GM12878 (cell line): Measurements from ENCODE around the gene CIB4.

Source experiments
- MXI1 ChIP-seq: fragments of 150-350 bp; IDR thresholded peaks from 2 replicates; pipeline ENCODE4 v1.6.1; 2011; ENCODE audit warnings: low read depth, mild to moderate bottlenecking, inconsistent platforms, low read length, improper control_type of control experiment
- NR2F1 ChIP-seq: fragments of 450-650 bp; conservative IDR thresholded peaks from 2 replicates; pipeline ENCODE4 v1.6.1; 2017; ENCODE audit warnings: mild to moderate bottlenecking
- YY1 ChIP-seq: IDR thresholded peaks from 2 replicates; pipeline ENCODE4 v1.6.1; 2011; ENCODE audit warnings: low read depth, mild to moderate bottlenecking, low read length
- ZSCAN29 ChIP-seq: fragments of 450-650 bp; IDR thresholded peaks from 2 replicates; pipeline ENCODE4 v1.6.1; 2017; ENCODE audit warnings: mild to moderate bottlenecking, moderate library complexity
- TF ChIP-seq, protein P1 (sequence below), 3 experiments: IDR thresholded peaks in 2 of 3; conservative IDR thresholded peaks in 1 of 3; 2 replicates each; pipeline ENCODE4 v1.5.1; 2011; ENCODE audit warnings: low read depth in 3 of 3, low read length in 3 of 3, mild to moderate bottlenecking in 3 of 3, control low read depth in 2 of 3, moderate library complexity in 2 of 3, inconsistent platforms in 1 of 3, mixed read lengths in 1 of 3; ENCODE audit not compliant: control insufficient read depth in 2 of 3, insufficient read depth in 1 of 3; ENCODE audit errors: extremely low read depth in 1 of 3

DNA sequence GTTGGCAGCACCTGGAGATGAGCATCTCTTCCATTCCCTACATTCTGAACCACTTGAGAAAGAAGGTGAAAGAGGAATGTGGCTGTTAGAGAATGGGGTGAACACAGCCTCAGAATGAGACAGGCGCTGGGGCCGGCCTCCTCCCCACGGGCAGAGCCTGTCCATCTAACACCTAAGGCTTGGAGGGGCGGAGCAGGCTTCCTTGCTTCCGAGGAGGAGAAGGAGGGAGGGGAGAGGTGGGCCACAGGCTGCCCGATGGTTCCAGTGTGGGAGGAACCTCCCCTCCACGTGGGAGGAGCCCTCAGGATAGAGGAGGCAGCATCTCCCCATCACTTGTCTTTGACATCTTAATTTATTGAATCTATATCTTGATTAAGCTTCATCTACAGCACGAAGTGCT, 68.6 kb downstream of the CIB4 start:
- TF ChIP-seq, protein P1, sequence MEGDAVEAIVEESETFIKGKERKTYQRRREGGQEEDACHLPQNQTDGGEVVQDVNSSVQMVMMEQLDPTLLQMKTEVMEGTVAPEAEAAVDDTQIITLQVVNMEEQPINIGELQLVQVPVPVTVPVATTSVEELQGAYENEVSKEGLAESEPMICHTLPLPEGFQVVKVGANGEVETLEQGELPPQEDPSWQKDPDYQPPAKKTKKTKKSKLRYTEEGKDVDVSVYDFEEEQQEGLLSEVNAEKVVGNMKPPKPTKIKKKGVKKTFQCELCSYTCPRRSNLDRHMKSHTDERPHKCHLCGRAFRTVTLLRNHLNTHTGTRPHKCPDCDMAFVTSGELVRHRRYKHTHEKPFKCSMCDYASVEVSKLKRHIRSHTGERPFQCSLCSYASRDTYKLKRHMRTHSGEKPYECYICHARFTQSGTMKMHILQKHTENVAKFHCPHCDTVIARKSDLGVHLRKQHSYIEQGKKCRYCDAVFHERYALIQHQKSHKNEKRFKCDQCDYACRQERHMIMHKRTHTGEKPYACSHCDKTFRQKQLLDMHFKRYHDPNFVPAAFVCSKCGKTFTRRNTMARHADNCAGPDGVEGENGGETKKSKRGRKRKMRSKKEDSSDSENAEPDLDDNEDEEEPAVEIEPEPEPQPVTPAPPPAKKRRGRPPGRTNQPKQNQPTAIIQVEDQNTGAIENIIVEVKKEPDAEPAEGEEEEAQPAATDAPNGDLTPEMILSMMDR (IDR thresholded peaks at IDR 0.05 in 2 of 3, conservative IDR thresholded peaks at IDR 0.05 in 1 of 3; ENCODE audit: control insufficient read depth in 2 of 3, extremely low read depth in 1 of 3, insufficient read depth in 1 of 3, low read depth in 3 of 3, low read length in 3 of 3): no peak
- TF ChIP-seq NR2F1: no peak
- TF ChIP-seq MXI1: no peak
- no peak for TF ChIP-seq ZSCAN29
- no peak for TF ChIP-seq YY1
